ENCODE data around the gene HAND2. TPM values are rescaled to one million over a fixed set of nuclear protein-coding genes. Genes with fewer than 3 reads are reported as not detected.

Gene HAND2
- total RNA-seq, 1 experiment from 2014 or later: 0.31 TPM

GRCh38 chr4:173572493-173573129, 42.6 kb upstream of the HAND2 start:
- no peaks in the 10 kb centered on the region for H3K4me1 ChIP-seq (ENCODE audit: control insufficient read depth, insufficient read depth, low read length)
- H3K9me3 ChIP-seq (ENCODE audit: control insufficient read depth, insufficient read depth, low read depth, low read length): no peaks in the 10 kb centered on the region
- H3K36me3 ChIP-seq (ENCODE audit: control insufficient read depth, insufficient read depth, low read length): no peaks in the 10 kb centered on the region
- DNase-seq (ENCODE audit: low read depth, low spot score) (no peak), ATAC-seq (no peak)
- BruUV-seq (replicated peaks): no TSS peak
- no peak overlapping the region for H3K27ac ChIP-seq (ENCODE audit: low read length)
- no peak overlapping the region for H3K4me3 ChIP-seq (ENCODE audit: low read depth in 2 of 2, low read length in 2 of 2)
- intact Hi-C loops (cut with micrococcal nuclease; ENCODE audit: unreplicated experiment) (no loop called here), in situ Hi-C loops (cut with HindIII; ENCODE audit: low pct_unique_long_range_greater_than_20kb, low sequenced_read_pairs) (no loop called here)
- TF ChIP-seq CTCF (IDR thresholded peaks at IDR 0.05) (no peak), TCF7L2 (IDR thresholded peaks at IDR 0.05; ENCODE audit: low read depth, low read length) (no peak), POLR2AphosphoS5 (IDR thresholded peaks at IDR 0.05; ENCODE audit: low read depth, low read length) (no peak), SIN3A (IDR thresholded peaks at IDR 0.05; ENCODE audit: borderline replicate concordance, insufficient read depth, low read depth, low read length) (no peak), REST (IDR thresholded peaks at IDR 0.05; ENCODE audit: insufficient read depth in 1 of 2, low read depth in 2 of 2, low read length in 1 of 2) (no peak)
- POLR2A ChIA-PET: no interaction called here
- CTCF ChIA-PET: no interaction called here
- no peaks in the 10 kb centered on the region for H3K27me3 ChIP-seq (ENCODE audit: control insufficient read depth, insufficient read depth, low read length)

- Histone ChIP-seq H3K27me3 (ENCODE audit: control insufficient read depth, insufficient read depth, low read length) (no peaks in the 10 kb centered on the region), H3K36me3 (ENCODE audit: control insufficient read depth, insufficient read depth, low read length) (no peaks in the 10 kb centered on the region), H3K4me1 (ENCODE audit: control insufficient read depth, insufficient read depth, low read length) (no peaks in the 10 kb centered on the region), H3K9me3 (ENCODE audit: control insufficient read depth, insufficient read depth, low read depth, low read length) (no peaks in the 10 kb centered on the region), H3K27ac (ENCODE audit: low read length) (no peak overlapping the region), H3K4me3 (ENCODE audit: low read depth in 2 of 2, low read length in 2 of 2) (no peak overlapping the region)
- BruUV-seq (replicated peaks): no TSS peak
- ATAC-seq (no peak), DNase-seq (ENCODE audit: low read depth, low spot score) (no peak)
- intact Hi-C loops (cut with micrococcal nuclease; ENCODE audit: unreplicated experiment) (no loop called here), in situ Hi-C loops (cut with HindIII; ENCODE audit: low pct_unique_long_range_greater_than_20kb, low sequenced_read_pairs) (no loop called here)
- no peak for TF ChIP-seq CTCF (IDR thresholded peaks at IDR 0.05)
- no peak for TF ChIP-seq REST (IDR thresholded peaks at IDR 0.05; ENCODE audit: insufficient read depth in 1 of 2, low read depth in 2 of 2, low read length in 1 of 2)
- POLR2A ChIA-PET: no interaction called here
- CTCF ChIA-PET: no interaction called here
Observed at GRCh38 chr4:173571620-173572019, 41.6 kb upstream of the HAND2 start.
